Chondrocyte (in vitro differentiated cells): ENCODE measurements around the gene CTRL. TPM values are rescaled to one million over a fixed set of nuclear protein-coding genes. Genes with fewer than 3 reads are reported as not detected.
A peak's percentile ranks its signal among the peaks of the same experiment; 100 is the strongest.

Source experiments
- DNase-seq: peaks from one replicate; pipeline ENCODE4 v3.0.0; 2021; ENCODE audit warnings: mixed read lengths, low spot score
- H3K27ac Mint-ChIP-seq: one replicate; pipeline ENCODE4 v1.8.0; 2021; ENCODE audit warnings: mild to moderate bottlenecking, moderate library complexity, mixed read lengths; ENCODE audit not compliant: unreplicated experiment
- H3K27me3 Mint-ChIP-seq: 2 replicates; pipeline ENCODE4 v1.8.0; 2021; ENCODE audit warnings: low read depth, mixed read lengths
- H3K36me3 Mint-ChIP-seq: 2 replicates; pipeline ENCODE4 v1.8.0; 2021; ENCODE audit warnings: low read depth, mixed read lengths
- H3K4me1 Mint-ChIP-seq: 2 replicates; pipeline ENCODE4 v1.8.0; 2021; ENCODE audit warnings: low read depth, mild to moderate bottlenecking, mixed read lengths
- H3K4me3 Mint-ChIP-seq: one replicate; pipeline ENCODE4 v1.8.0; 2021; ENCODE audit warnings: mild to moderate bottlenecking, moderate library complexity, mixed read lengths; ENCODE audit not compliant: unreplicated experiment
- H3K9me3 Mint-ChIP-seq: 2 replicates; pipeline ENCODE4 v1.8.0; 2021; ENCODE audit warnings: low read depth, mixed read lengths
- CTCF ChIP-seq: fragments of 200-600 bp; sonication (generic); IDR thresholded peaks from 2 replicates; pipeline ENCODE4 v1.5.0; 2021; ENCODE audit warnings: antibody characterized with exemption, mild to moderate bottlenecking, moderate library complexity
- total RNA-seq: library from RNA; stranded (reverse); gene quantifications from 3 replicates; pipeline ENCODE4 v1.2.1, GENCODE V29; 2021

Gene CTRL
- total RNA-seq, 1 donor from 2014 or later, result not detected

DNA sequence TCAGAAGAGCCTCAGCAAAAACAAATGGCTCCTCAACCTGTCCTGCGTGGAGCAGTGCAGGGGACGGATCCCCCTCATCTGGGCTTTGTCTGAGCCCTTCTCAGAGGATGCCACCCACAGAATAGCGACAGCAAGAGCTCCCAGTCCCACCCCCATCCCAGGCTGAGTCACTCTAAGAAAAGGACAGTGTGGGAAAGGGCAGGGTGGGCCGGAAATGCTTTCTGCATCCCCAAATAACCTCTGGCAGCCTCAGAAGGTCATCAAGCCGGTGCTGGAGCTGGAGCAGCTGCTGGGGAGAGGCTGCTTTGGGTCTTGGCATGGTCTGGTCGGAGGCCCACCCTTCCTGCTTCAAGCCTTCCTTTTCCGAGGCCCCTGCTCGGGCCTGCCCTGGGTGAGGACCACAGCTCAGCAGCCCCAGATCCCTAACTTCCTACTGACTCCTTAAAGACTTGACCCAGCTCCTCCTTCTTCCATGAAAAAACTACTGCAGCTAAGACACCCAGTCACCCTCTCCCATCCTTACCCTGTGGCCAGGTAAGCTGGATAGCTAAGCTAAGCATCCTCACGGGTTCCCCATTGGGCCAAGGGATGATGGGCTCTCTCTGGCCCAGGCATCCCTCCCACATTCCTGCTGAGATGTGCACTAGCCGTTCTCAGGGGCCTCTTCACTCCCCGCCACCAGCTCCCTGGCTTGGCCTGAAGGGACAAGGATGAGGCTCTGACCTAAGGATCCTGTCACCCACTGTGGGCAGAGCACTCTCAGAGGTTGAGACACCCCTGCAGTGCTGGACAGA lies 28.1 kb upstream of the CTRL start:
- Mint-ChIP-seq H3K27me3 (no peaks in the 10 kb centered on the region), H3K27ac (peak overlapping the region; percentile 45), H3K4me3 (peak overlapping the region; percentile 31), H3K36me3 (peaks cover 41% of the 10 kb centered on the region), H3K9me3 (no peaks in the 10 kb centered on the region), H3K4me1 (peaks cover 42% of the 10 kb centered on the region)
- peak; percentile 69 for DNase-seq
- no peak for TF ChIP-seq CTCF

DNA sequence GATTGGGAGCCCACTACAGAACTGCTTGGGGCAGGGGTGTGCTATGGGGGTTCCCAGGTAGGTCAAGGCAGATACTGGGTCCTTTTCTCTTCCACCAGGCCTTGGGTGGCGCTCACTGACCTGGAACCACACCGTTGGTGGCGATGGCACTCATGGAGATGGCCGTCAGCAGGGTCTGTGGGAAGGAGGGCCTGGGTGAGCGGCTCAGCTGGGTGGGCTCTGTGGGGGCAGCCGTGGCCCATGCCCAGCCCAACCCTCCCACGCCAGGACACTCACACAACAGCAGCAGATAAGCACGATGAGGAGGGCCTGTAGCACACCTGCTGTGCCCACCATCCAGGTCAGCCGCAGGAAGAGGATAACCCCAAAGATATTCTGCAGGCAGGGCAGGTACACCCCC lies 26.0 kb upstream of the CTRL start:
- Mint-ChIP-seq H3K9me3 (no peaks in the 10 kb centered on the region), H3K27me3 (no peaks in the 10 kb centered on the region), H3K36me3 (peaks cover 38% of the 10 kb centered on the region), H3K4me3 (no peak overlapping the region), H3K27ac (no peak overlapping the region), H3K4me1 (peaks cover 32% of the 10 kb centered on the region)
- DNase-seq, result no peak
- TF ChIP-seq CTCF, result no peak

DNA sequence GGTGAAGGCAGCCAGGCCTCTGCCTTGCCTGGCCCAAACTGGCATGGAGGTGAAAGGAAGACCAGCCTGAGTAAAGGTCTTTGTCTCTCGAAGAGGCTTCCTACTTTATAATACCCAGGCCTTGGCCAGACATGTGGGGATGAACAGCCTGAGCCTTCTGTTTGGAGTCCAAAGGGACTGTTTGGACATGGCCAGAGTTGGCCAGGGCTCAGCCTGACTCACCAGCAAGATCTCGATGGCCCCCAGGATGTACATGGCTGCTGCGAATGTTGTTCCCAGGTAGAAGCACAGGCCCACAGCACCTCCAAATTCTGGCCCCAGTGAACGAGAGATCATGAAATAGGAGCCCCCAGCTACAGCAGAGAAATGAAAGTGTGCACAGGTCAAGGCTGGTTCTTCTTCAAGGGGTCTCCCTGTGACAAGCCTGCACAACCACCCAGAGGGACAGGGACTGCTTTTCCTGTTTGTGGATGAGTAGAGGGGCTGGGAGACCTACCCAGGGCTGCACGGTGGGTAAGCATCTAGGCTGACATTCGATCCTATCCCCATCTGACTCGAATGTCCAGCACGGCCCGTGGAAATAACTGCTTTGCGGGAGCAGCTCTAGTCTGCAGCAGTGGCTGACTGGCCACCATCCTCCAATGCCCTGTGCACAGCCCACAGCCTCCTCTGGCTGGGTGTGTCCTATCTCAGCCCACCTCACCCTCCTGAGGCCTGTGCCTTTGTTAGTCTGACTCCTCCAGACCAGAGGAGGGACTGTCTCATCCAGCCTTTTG lies 22.9 kb upstream of the CTRL start:
- Mint-ChIP-seq H3K27ac (peak overlapping the region; percentile 32), H3K4me1 (peaks cover 5% of the 10 kb centered on the region), H3K9me3 (no peaks in the 10 kb centered on the region), H3K27me3 (no peaks in the 10 kb centered on the region), H3K36me3 (peaks cover 29% of the 10 kb centered on the region), H3K4me3 (no peak overlapping the region)
- no peak for TF ChIP-seq CTCF
- no peak for DNase-seq

DNA sequence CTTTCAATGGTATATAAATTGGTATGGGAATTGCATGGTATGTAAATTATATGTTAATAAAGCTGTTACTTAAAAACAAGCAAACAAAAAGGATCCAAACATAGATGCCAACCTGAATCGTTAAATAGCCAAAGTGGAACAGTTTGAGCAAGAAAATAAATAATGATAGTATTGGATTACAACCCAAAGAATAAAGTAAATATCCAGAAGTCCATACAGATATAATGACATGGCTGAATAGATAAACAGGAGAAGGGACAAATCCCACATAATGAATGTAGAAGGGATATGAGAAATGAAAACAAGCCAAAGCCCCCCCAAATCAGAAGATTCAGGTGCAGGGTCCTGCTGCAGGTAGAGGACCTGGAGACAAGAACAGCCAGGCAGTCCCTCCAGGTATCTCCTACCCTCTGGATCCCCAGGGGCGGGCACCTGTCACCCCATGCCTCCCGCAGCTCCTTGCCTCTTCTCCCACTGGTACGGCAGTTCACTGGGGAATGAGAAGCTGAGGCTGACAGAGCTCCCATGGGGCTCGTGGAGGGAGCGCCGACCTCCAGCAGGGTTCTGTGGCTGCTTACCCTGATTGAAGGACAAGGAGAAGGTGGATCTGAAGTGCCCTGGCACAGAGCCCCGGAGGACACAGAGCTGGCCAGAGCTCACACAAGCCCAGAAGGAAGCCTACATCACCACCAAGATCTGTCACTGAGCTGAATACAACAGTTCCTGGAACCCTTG lies 22.1 kb upstream of the CTRL start:
- no peak overlapping the region for H3K4me3 Mint-ChIP-seq
- H3K36me3 Mint-ChIP-seq, result peaks cover 29% of the 10 kb centered on the region
- peak overlapping the region; percentile 32 for H3K27ac Mint-ChIP-seq
- H3K9me3 Mint-ChIP-seq, result no peaks in the 10 kb centered on the region
- H3K27me3 Mint-ChIP-seq, result no peaks in the 10 kb centered on the region
- H3K4me1 Mint-ChIP-seq, result no peaks in the 10 kb centered on the region
- no peak for TF ChIP-seq CTCF
- DNase-seq, result no peak

GRCh38 chr16:67951485-67951884 lies 19.8 kb upstream of the CTRL start:
- no peak overlapping the region for H3K4me3 Mint-ChIP-seq
- H3K9me3 Mint-ChIP-seq, result no peaks in the 10 kb centered on the region
- peaks cover 29% of the 10 kb centered on the region for H3K36me3 Mint-ChIP-seq
- H3K27ac Mint-ChIP-seq, result no peak overlapping the region
- H3K4me1 Mint-ChIP-seq, result no peaks in the 10 kb centered on the region
- TF ChIP-seq CTCF, result no peak
- no peak for DNase-seq
- H3K27me3 Mint-ChIP-seq, result no peaks in the 10 kb centered on the region
